ENCODE measurements around the gene EML4.

Gene EML4

DNA sequence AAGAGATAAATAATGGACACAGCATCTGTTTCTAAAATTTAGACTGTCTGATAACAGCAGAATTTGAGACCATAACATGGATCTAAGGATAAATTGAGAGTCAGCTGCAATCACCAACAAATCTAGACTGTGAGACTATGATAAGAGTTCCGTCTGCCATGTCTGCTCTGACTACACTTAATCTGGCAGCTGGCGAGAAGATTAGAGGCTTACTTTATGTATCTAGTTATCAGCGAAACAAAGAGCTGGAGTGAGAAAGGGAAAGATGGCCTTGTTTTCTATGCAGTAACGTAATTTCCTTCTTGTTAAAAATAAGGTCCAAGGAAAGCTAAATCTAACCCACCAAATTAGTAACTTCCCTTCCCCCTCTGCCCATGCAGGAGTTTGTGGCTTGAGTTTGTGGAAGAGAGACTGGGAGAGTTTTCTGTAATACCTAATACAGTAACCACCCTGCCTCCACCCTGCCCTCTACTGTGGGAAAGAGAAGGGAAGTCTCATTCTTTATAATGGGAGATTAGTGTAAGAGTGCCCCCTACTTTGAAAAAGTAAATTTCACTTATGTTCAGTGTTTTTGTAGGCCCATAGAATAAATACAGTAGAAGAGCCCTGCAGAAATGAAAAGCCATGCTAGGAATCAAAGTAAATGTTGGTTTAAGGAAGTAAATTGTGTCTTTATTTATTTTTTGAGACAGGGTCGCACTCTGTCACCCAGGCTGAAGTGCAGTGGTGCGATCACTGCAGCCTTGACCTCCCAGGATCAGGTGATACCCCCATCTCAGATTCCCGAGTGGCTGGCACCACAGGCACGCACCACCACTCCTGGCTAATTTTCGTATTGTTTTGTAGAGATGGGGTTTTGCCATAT is 27.5 kb downstream of the EML4 start:
- no peak for DNase-seq

- no peak for DNase-seq
These were observed 28.6 kb downstream of the EML4 start for GRCh38 chr2:42197792-42198191.

DNA sequence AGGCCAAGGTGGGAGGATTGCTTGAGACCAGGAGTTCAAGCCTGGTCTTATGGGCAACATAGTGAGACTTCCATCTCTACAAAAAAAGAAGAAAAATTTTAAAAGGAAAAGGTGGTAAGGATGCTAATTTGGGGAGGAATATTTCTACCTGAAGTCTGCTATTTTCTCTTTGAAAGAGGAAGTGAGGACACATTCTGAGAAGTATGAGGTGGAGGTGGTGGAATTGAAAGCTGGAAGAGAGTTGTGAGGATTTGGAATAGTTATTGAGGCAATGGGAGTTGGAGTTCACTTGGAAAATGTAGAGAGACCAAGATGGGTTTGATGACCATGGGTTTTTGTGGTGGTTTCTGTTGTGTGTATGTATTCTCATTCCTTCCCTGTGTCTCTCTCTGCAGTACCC is 29.3 kb downstream of the EML4 start:
- no peak for DNase-seq

DNA sequence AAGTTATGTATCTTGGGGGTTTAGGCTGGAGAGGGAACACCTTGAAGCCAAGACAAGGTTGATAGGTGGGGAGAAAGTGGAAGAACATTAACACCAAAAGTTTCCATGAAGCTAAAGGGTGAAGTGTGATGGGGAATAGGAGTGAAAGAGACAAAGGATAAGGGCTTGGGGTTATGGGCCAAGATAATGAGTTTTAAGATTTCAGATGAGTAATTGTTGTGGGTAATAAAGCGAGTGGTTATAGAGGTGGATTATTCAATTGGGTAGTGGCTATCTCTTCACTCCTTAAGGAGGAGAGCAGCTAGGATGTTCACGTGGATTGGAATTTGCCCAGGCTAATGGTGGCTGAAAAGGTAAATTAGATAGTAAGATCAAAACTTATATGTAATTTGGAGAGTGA is 29.8 kb downstream of the EML4 start:
- no peak for DNase-seq

DNA sequence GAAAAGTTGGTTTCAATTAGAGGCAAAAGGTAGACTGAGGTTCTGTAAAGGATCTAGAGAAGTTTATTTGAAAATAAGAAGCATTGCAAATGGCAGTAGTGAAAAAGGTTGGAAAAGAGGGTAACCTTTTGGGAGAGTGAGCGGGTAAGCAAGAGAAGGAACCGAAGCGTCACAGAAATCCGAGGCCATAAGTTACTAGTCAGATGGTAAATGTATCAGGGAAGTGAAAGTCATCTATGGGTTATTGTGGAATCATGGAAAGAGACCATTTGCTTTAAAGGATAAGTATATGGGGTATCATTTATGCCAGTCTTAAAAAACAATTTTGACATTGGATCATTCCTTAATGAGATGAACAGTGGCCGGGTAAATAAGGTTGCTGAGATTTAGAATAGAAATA is 30.5 kb downstream of the EML4 start:
- no peak for DNase-seq

DNA sequence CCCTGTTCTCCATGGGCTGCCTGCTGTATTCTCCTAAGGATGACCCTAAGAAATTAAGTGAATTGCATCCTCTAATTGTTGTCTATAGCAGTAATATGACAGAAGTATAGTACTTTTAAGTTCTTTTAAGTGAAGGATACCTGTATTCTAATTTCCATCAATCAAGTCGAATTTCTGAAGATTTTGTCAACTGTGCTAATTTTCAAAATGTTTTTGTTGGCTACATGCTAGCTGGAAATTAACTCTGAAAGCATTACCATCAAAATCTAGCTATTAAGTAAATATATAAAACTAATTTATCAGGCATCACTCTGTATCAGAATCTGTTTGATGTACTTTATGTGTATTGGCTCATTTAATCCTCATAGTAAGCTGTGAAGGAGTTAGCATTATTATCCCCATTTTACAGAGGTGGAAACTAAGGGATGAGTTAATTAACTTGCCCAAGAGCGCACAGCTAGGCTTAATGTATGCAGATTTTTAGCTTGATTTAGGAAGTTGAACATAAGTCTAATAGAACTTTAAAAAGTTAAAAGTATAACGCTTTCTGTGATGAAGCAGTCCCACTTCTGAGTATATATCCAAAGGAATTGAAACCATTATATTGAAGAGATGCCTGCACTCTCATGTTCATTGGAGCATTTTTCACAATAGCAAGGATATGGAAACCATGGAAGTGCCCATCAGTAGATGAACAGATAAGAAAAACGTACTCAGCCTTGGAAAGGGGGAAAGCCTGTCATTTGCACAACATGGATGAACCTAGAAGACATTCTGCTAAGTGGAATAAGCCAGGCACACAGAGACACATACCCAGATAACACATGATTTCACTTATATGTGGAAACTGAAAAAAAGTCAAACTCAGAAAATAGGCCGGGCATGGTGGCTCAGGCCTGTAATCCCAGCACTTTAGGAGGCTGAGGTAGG is 32.0 kb downstream of the EML4 start:
- DNase-seq: no peak

DNA sequence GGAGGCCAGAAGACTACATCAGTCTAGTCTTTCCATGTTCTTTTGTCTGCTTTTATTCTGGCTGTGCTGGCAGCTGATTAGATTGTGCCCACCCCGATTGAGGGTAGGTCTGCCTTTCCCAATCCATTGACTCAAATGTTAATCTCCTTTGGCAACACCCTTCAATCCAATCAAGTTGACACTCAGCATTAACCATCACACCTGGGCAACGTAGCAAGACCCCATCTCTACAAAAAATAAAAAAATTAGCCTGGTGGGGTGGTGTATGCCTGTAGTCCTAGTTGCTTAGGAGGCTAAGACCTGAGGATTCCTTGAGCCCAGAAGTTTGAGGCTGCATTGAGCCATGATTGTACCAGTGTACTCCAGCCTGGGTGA is 33.5 kb downstream of the EML4 start:
- DNase-seq: no peak

DNA sequence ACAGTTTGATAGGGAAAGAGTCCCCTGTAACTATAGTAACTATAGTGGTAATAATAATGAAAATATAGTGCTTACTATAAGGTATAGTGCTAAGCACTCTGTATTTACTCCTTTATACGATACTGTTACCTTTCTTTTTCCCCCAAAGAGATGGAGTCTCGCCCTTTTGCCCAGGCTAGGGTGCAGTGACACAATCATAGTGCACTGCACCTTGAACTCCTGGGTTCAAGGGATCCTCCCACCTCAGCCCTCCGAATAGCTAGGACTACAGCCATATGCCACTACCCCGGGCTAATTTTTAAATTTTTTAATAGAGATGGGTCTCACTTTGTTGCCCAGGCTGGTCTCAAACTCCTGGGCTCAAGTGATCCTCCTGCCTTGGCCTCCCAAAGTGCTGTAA is 34.6 kb downstream of the EML4 start:
- DNase-seq: no peak

- no peak for DNase-seq
These were observed 36.2 kb downstream of the EML4 start for GRCh38 chr2:42205337-42205736.

- DNase-seq: no peak
These were observed 38.7 kb downstream of the EML4 start for GRCh38 chr2:42207826-42208225.

DNA sequence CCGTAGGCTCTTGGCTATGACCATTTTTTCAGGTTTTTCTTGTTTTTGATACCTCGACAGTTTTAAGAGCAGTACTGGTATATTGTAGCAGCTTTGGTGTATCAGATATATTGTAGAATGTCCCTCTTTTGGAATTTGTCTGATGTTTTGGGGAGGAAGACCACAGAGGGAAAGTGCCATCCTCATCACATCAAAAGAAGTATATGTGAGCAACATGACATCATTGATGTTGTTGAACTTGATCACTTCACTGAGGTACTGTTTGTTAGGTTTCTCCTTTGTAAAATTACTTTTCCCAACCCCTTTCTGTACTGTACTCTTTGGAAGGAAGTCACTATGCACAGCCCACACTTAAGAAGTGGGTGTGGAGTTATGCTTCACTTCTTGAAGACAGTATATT is 41.0 kb downstream of the EML4 start:
- no peak for DNase-seq

- no peak for DNase-seq
These were observed 42.1 kb downstream of the EML4 start for GRCh38 chr2:42211291-42211690.

DNA sequence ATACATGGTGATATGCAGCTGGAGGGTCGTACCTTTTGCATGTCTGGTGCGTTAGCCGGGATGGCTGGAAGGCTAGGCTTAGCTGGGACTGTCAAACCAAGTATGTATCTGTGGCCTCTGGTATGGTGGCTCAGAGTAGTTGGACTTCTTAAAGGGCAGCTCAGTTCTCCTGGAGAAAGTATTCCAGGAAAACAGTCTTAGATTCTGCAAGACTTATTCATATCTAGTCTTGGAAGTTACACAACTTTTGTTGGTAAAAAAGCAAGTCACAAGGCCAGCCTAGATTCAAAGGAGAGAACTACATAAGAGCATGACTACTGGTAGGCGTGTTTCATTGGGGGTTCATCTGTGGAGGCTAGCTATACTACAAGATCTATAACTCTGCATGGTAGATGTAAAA is 45.5 kb downstream of the EML4 start:
- DNase-seq: no peak

DNA sequence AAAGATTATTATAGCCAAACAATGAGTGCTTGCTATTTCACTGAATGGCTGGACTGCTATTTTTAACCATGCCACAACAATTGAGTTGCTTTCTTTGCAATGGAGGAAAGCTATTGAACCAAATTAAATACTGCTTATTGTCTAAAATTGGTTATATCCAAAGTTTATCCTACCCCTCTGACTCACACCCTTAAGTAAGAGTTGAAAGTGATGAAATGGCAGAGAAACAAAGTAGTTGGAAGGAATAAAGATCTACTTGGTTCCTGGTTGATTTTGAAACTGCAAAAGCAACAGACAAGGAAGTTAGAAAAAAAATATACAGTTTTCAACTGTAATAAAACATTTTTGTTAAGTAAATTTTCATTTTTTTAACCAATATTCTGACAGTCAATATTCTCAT is 47.5 kb downstream of the EML4 start:
- no peak for DNase-seq

- no peak for DNase-seq
These were observed 48.2 kb downstream of the EML4 start for GRCh38 chr2:42217307-42217706.

DNA sequence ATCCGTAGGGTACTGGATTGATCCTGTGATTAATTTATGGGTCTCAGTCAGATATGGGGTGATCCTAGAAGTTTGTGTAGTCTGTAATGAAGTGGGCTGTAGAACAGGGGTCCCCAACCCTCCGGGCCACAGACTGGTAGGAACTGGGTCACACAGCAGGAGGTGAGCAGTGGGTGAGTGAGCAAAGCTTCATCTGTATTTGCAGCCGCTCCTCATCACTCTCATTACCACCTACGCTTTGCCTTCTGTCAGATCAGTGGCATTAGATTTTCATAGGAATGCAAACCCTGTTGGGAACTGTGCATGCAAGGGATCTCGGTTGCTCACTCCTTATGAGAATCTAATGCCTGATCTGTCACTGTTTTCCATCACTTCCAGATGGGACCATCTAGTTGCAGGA is 48.8 kb downstream of the EML4 start:
- no peak for DNase-seq

GRCh38 chr2:42218712-42219111 is 49.6 kb downstream of the EML4 start:
- DNase-seq: no peak

DNA sequence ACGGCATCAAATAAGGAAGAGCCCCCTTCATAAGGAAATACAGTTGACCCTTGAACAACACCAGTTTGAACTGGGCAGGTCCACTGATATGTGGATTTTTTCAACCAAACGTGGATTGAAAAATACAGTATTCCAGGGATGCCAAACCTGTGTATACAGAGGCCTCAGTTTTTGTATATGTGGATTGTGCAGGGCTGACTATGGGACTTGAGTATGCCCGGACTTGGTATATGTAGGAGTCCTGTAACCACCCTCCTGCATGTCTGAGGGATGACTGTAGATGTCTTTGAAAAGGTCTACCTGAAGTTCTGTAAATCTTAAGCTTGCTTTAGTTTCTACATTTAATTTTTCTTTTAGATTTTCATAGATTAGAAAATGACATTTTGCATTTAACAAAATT is 50.0 kb downstream of the EML4 start:
- DNase-seq: no peak

DNA sequence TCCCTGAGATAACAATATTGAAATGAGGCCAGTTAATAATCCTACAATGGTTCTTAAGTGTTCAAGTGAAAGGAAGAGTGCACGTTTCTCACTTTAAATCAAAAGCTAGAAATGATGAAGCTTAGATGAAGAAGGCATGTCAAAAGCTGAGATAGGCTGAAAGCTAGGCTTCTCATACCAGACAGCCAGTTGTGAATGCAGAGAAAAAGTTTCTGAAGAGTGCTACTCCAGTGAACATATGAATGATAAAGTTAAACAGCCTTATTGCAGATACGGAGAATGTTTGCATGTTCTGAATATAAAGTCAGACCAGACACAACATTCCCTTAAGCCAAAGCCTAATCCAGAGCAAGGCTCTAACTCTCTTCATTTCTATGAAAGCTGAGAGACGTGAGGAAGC is 51.4 kb downstream of the EML4 start:
- DNase-seq: no peak

- no peak for DNase-seq
These were observed 54.1 kb downstream of the EML4 start for GRCh38 chr2:42223067-42223854.

- no peak for DNase-seq
These were observed 54.7 kb downstream of the EML4 start for GRCh38 chr2:42223855-42224268.

DNA sequence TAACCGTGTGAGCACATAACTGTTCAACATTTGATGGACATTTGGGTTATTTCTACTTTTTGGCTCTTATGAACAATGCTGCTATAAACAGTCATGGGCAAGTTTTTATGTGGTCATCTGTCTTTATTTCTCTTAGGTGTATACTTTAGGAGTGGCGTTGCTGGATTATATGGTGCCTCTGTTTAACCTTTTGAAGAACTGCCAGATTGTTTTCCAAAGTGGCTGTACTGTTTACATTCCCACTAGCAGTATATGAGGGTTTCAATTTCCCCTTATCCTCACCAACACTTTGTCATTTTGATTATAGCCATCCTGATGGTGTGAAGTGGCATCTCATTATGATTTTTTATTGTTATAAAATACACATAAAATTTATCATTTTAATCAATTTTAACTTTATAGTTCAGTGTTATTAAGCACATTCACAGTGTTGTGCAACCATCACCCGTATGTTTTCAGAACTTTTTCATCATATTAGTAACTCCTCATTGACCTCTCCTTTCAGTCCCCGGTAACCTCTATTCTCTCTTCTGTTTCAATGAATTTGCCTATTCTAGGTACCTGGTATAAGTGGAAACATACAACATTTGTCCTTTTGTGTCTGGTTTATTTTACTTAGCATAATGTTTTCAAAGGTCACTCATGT is 55.4 kb downstream of the EML4 start:
- DNase-seq: no peak

GRCh38 chr2:42225573-42225972 is 56.4 kb downstream of the EML4 start:
- no peak for DNase-seq

Measured in NCI-H1417 treated with DMSO at 0.1 percent for 48 hours (cell line).